ENCODE data around the gene SERINC3.

Gene SERINC3

GRCh38 chr20:44449864-44450263, 72.0 kb downstream of the SERINC3 start:
- H3K4me3 ChIP-seq (replicated peaks in 1 of 2; ENCODE audit: low read depth in 2 of 2, low read length in 2 of 2), result no peak overlapping the region
- DNase-seq (ENCODE audit: low read depth in 2 of 2), result no peak
- TF ChIP-seq CTCF (IDR thresholded peaks at IDR 0.05; ENCODE audit: low read depth, low read length), result no peak

GRCh38 chr20:44448753-44449546, 72.9 kb downstream of the SERINC3 start:
- no peak overlapping the region for H3K4me3 ChIP-seq (replicated peaks in 1 of 2; ENCODE audit: low read depth in 2 of 2, low read length in 2 of 2)
- peak in 1 of 2 donors; percentile 28 for DNase-seq (ENCODE audit: low read depth in 2 of 2)
- TF ChIP-seq CTCF (IDR thresholded peaks at IDR 0.05; ENCODE audit: low read depth, low read length), result peak; percentile 40

GRCh38 chr20:44447827-44448419, 73.9 kb downstream of the SERINC3 start:
- DNase-seq (ENCODE audit: low read depth in 2 of 2), result no peak
- TF ChIP-seq CTCF (IDR thresholded peaks at IDR 0.05; ENCODE audit: low read depth, low read length), result no peak
- no peak overlapping the region for H3K4me3 ChIP-seq (replicated peaks in 1 of 2; ENCODE audit: low read depth in 2 of 2, low read length in 2 of 2)

Measured in cardiac fibroblast (primary cell).